OCI-M2 (cell line): ENCODE data around the gene NKAPL.

Experiments used
- DNase-seq: peaks from one replicate; lab custom pipeline; 2025; ENCODE audit not compliant: unreplicated experiment; lab: John Stamatoyannopoulos, UW

Gene NKAPL

GRCh38 chr6:28245206-28245941 is 13.7 kb upstream of the NKAPL start:
- DNase-seq, result no peak

GRCh38 chr6:28248916-28249315 is 10.2 kb upstream of the NKAPL start:
- DNase-seq, result no peak

- DNase-seq, result no peak
Observed at GRCh38 chr6:28250747-28251146, 8.3 kb upstream of the NKAPL start.

GRCh38 chr6:28251661-28252008 is 7.5 kb upstream of the NKAPL start:
- no peak for DNase-seq

GRCh38 chr6:28252009-28252975 is 6.8 kb upstream of the NKAPL start, which contains the start of gene ZKSCAN4:
ZKSCAN4 (minus strand) TSS chr6:28252269; CDS start chr6:28251980, 289 bp downstream.
- peak; percentile 96 for DNase-seq

GRCh38 chr6:28254121-28254519 is 5.0 kb upstream of the NKAPL start:
- no peak for DNase-seq

- DNase-seq, result no peak
Observed at GRCh38 chr6:28257042-28257441, 2.1 kb upstream of the NKAPL start.

GRCh38 chr6:28263922-28264321 is 4.8 kb downstream of the NKAPL start:
- no peak for DNase-seq

GRCh38 chr6:28264834-28265401 is 5.8 kb downstream of the NKAPL start:
- no peak for DNase-seq

GRCh38 chr6:28266563-28266961 is 7.5 kb downstream of the NKAPL start:
- DNase-seq, result no peak

- DNase-seq, result peak; percentile 92
Observed at GRCh38 chr6:28266962-28267694, 8.0 kb downstream of the NKAPL start, which contains the start of gene ZSCAN26. ZSCAN26 (plus strand) TSS chr6:28267143; CDS start chr6:28271920, 4,777 bp downstream.

- no peak for DNase-seq
Observed at GRCh38 chr6:28267695-28268059, 8.6 kb downstream of the NKAPL start.

GRCh38 chr6:28269492-28269891 is 10.4 kb downstream of the NKAPL start:
- DNase-seq, result no peak

GRCh38 chr6:28274888-28275287 is 15.8 kb downstream of the NKAPL start:
- no peak for DNase-seq

GRCh38 chr6:28277746-28278145 is 18.6 kb downstream of the NKAPL start:
- DNase-seq, result no peak

- DNase-seq, result no peak
Observed at GRCh38 chr6:28280595-28281287, 21.6 kb downstream of the NKAPL start.

GRCh38 chr6:28281288-28282064 is 22.4 kb downstream of the NKAPL start, which contains the start of gene PGBD1:
PGBD1 (plus strand) TSS chr6:28281572; CDS start chr6:28283814, 2,242 bp downstream.
- DNase-seq, result peak; percentile 69

GRCh38 chr6:28282926-28283325 is 23.8 kb downstream of the NKAPL start:
- no peak for DNase-seq

- DNase-seq, result no peak
Observed at GRCh38 chr6:28291573-28291972, 32.5 kb downstream of the NKAPL start.
